ENCODE results near the gene DDB1.
A peak's percentile ranks its signal among the peaks of the same experiment; 100 is the strongest.

Gene DDB1

DNA sequence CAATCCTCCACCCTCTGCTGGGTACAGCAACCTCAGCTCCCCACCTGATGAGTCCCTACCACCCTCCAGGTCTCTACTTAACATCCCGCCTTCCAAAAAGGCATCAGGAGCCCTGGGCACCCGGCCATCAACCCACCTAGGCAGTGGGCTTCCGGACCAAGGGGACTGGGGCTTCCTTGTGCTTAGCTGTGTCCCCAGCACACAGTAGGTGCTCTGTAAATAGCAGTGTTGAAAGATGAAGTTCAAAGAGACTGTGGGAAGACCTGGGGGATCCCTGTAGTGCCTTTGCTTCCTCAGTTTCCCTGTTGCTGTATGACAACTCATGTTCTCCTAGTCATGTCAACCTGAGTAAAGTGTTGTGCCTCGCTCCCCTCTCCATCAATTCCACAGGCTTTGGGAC, 58.8 kb downstream of the DDB1 start:
- DNase-seq (ENCODE audit: low spot score), result no peak

DNA sequence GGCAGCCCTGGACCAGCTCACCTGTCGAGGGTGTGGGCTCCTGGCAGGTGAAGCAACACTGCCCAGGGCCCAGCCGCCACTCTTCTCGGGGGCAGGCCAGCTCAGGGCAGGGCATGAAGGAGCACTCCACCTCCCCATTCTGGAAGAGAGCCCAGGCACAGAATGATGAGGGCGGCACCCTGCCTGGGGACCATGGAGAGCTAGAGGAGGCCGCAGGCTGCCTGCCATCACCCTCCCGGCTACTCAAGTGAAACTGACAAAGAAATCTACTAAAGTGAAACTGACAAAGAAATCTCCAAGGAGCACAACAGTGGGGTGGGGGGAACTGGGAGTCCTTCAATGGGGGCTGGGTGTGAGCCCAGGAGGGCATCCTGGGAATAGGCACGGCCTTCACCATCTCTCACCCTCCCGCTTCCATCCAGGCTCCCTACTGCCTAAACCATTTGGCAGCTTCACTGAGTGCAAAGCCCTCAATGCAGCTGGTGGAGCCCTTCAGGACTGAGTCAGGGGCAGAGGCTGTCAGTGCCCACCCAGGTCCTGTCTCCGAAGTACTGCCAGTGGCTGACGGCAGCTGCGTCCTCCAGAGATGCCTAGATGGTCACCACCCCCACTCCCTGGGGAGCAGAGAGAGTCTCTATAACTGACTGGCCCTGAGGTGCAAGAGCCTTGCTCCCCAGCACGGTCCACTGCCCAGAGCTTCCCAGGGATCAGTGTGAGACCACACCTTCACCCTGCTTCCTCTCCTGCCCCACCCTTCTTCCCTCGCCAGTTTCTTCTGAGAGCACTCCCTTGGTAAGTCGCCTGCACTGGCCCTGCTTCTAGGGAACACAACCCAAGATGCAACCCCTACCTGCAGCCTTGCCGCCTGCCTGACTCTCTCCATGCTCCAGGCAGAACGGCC, 59.5 kb downstream of the DDB1 start:
- no peaks in the 10 kb centered on the region for H3K4me1 ChIP-seq (ENCODE audit: insufficient read depth, poor library complexity, severe bottlenecking)
- DNase-seq (ENCODE audit: low spot score) (no peak), ATAC-seq (ENCODE audit: low read depth) (peak; percentile 70)
- no peak overlapping the region for H3K4me3 ChIP-seq (ENCODE audit: severe bottlenecking)
- TF ChIP-seq, protein P1, sequence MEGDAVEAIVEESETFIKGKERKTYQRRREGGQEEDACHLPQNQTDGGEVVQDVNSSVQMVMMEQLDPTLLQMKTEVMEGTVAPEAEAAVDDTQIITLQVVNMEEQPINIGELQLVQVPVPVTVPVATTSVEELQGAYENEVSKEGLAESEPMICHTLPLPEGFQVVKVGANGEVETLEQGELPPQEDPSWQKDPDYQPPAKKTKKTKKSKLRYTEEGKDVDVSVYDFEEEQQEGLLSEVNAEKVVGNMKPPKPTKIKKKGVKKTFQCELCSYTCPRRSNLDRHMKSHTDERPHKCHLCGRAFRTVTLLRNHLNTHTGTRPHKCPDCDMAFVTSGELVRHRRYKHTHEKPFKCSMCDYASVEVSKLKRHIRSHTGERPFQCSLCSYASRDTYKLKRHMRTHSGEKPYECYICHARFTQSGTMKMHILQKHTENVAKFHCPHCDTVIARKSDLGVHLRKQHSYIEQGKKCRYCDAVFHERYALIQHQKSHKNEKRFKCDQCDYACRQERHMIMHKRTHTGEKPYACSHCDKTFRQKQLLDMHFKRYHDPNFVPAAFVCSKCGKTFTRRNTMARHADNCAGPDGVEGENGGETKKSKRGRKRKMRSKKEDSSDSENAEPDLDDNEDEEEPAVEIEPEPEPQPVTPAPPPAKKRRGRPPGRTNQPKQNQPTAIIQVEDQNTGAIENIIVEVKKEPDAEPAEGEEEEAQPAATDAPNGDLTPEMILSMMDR (IDR thresholded peaks at IDR 0.05; ENCODE audit: poor library complexity, severe bottlenecking), result no peak
- H3K9me3 ChIP-seq (ENCODE audit: severe bottlenecking), result no peaks in the 10 kb centered on the region
- no peak overlapping the region for H3K27ac ChIP-seq (ENCODE audit: poor library complexity, severe bottlenecking)
- no peaks in the 10 kb centered on the region for H3K36me3 ChIP-seq (ENCODE audit: low read depth)
- no peaks in the 10 kb centered on the region for H3K27me3 ChIP-seq (ENCODE audit: insufficient read depth, poor library complexity, severe bottlenecking)

More for the DNA sequence above, 58.8 kb downstream of the DDB1 start:
- Histone ChIP-seq H3K4me3 (ENCODE audit: severe bottlenecking) (no peak overlapping the region), H3K9me3 (ENCODE audit: severe bottlenecking) (no peaks in the 10 kb centered on the region), H3K27me3 (ENCODE audit: insufficient read depth, poor library complexity, severe bottlenecking) (no peaks in the 10 kb centered on the region), H3K36me3 (ENCODE audit: low read depth) (no peaks in the 10 kb centered on the region), H3K27ac (ENCODE audit: poor library complexity, severe bottlenecking) (no peak overlapping the region), H3K4me1 (ENCODE audit: insufficient read depth, poor library complexity, severe bottlenecking) (no peaks in the 10 kb centered on the region)
- TF ChIP-seq, protein P1 (IDR thresholded peaks at IDR 0.05; ENCODE audit: poor library complexity, severe bottlenecking), result no peak
- no peak for ATAC-seq (ENCODE audit: low read depth)

DNA sequence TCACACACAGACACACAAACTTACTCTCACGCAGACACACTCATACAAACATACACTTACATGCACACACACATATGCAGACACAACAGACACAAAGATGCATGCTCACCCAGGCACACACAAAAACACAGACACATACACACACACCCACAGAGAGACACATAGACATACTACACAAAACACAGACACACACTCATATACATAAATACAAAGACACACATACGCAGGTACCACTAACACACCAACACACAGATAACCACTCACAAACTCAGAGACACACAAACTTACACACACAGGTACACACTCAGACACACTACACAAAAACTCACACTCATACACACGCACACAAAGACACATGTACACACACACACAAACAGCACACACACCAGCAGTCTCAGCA, 60.2 kb downstream of the DDB1 start:
- TF ChIP-seq, protein P1 (IDR thresholded peaks at IDR 0.05; ENCODE audit: poor library complexity, severe bottlenecking), result no peak
- no peaks in the 10 kb centered on the region for H3K9me3 ChIP-seq (ENCODE audit: severe bottlenecking)
- H3K4me3 ChIP-seq (ENCODE audit: severe bottlenecking), result no peak overlapping the region
- no peak for DNase-seq (ENCODE audit: low spot score)
- H3K4me1 ChIP-seq (ENCODE audit: insufficient read depth, poor library complexity, severe bottlenecking), result no peaks in the 10 kb centered on the region
- H3K36me3 ChIP-seq (ENCODE audit: low read depth), result no peaks in the 10 kb centered on the region
- H3K27ac ChIP-seq (ENCODE audit: poor library complexity, severe bottlenecking), result no peak overlapping the region
- H3K27me3 ChIP-seq (ENCODE audit: insufficient read depth, poor library complexity, severe bottlenecking), result no peaks in the 10 kb centered on the region
- ATAC-seq (ENCODE audit: low read depth), result no peak

DNA sequence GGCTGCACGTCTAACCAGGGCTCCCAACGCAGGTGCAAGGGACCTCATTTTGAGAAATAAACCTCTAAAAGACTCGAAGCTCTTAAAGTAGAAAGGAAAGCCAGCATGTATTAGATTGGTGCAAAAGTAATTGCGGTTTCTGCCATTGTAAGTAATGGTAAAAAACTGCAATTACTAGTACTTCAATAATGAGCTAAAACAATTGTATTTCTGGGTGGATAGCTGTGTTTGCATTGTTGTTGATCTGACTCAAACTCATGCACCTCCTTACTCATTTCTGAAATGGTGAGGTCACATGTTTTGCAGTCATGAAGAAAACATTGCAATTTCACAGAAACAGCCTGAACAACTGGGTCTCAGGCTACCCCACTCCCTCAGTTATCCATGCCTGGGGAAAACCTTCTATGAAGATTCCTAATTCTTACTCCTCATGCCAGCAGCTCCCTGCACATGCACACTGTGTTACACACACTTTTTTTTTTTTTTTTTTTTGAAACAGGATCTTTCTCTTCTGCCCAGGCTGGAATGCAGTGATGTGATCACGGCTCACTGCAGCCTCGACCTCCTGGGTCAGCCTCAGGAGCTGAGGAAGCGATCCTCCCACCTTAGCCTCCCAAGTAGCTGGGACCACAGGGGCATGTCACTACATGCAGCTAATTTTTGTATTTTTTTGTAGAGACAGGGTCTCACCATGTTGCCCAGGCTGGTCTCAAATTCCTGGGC, 62.4 kb downstream of the DDB1 start:
- H3K27me3 ChIP-seq (ENCODE audit: insufficient read depth, poor library complexity, severe bottlenecking), result no peaks in the 10 kb centered on the region
- H3K36me3 ChIP-seq (ENCODE audit: low read depth), result no peaks in the 10 kb centered on the region
- TF ChIP-seq, protein P1 (IDR thresholded peaks at IDR 0.05; ENCODE audit: poor library complexity, severe bottlenecking), result no peak
- DNase-seq (ENCODE audit: low spot score) (no peak), ATAC-seq (ENCODE audit: low read depth) (0 out of 3 replicates have a peak, but pooled peaks have one; percentile 13)
- H3K9me3 ChIP-seq (ENCODE audit: severe bottlenecking), result no peaks in the 10 kb centered on the region
- H3K4me3 ChIP-seq (ENCODE audit: severe bottlenecking), result no peak overlapping the region
- no peak overlapping the region for H3K27ac ChIP-seq (ENCODE audit: poor library complexity, severe bottlenecking)
- no peaks in the 10 kb centered on the region for H3K4me1 ChIP-seq (ENCODE audit: insufficient read depth, poor library complexity, severe bottlenecking)
